Measurements from ENCODE around the gene RASSF8. TPM values are rescaled to one million over a fixed set of nuclear protein-coding genes. Genes with fewer than 3 reads are reported as not detected.

Gene RASSF8
- total and polyA plus RNA-seq, 9 of the 15 experiments (the other 6 are each of a cell fraction or from before 2014, with no cell fraction given): 0.01 to 0.36 (median 0.12) TPM; not detected in 1

- Histone ChIP-seq H3K9ac (ENCODE audit: insufficient read depth in 1 of 2, low read depth in 2 of 2, low read length in 2 of 2) (no peak overlapping the region), H3K4me1 (replicated peaks in 1 of 2; ENCODE audit: control insufficient read depth in 2 of 2, insufficient read depth in 2 of 2, low read length in 2 of 2) (no peaks in the 10 kb centered on the region), H3K4me2 (ENCODE audit: insufficient read depth, low read length) (no peak overlapping the region), H3K9me3 (replicated peaks; ENCODE audit: control insufficient read depth, insufficient read depth, low read depth, low read length) (no peaks in the 10 kb centered on the region), H4K20me1 (replicated peaks; ENCODE audit: control insufficient read depth, insufficient read depth, low read length) (no peaks in the 10 kb centered on the region), H3K27ac (ENCODE audit: extremely low read depth, low read depth, low read length) (no peak overlapping the region), H3K27me3 (ENCODE audit: control insufficient read depth in 2 of 2, insufficient read depth in 2 of 2, low read length in 2 of 2) (no peaks in the 10 kb centered on the region), H3K36me3 (ENCODE audit: control insufficient read depth, insufficient read depth, low read length) (no peaks in the 10 kb centered on the region), H3K4me3 (no peak overlapping the region), H2AFZ (ENCODE audit: low read depth, low read length) (no peak overlapping the region), H3K9me1 (ENCODE audit: control insufficient read depth, insufficient read depth, low read length) (no peaks in the 10 kb centered on the region), H3K79me2 (ENCODE audit: control insufficient read depth, insufficient read depth, low read length) (no peaks in the 10 kb centered on the region)
- FAIRE-seq (no peak), DNase-seq (ENCODE audit: extremely low read depth in 1 of 4, low spot score in 3 of 4) (no peak), ATAC-seq (no peak)
- ChIA-PET CTCF (ENCODE audit: low intra/inter-chr PET ratio) (no interaction called here), POLR2A (no interaction called here)
- in situ Hi-C loops (cut with MboI): no loop called here
- BruUV-seq (replicated peaks): no TSS peak
- intact Hi-C loops (cut with micrococcal nuclease): no loop called here
- TF ChIP-seq RBM34 (IDR thresholded peaks at IDR 0.05; ENCODE audit: borderline replicate concordance, insufficient read depth, low read length) (no peak), ATF2 (CRISPR knock-in tag; IDR thresholded peaks at IDR 0.05) (no peak), TFAP4 (CRISPR knock-in tag; IDR thresholded peaks at IDR 0.05; ENCODE audit: borderline replicate concordance) (no peak), ARID4B (CRISPR knock-in tag; IDR thresholded peaks at IDR 0.05) (no peak), PYGO2 (tag; IDR thresholded peaks at IDR 0.05) (no peak), RB1 (IDR thresholded peaks at IDR 0.05; ENCODE audit: low read depth) (no peak), NUFIP1 (IDR thresholded peaks at IDR 0.05; ENCODE audit: partially characterized antibody) (no peak), ZNF696 (CRISPR knock-in tag; conservative IDR thresholded peaks at IDR 0.05) (no peak), ZNF232 (CRISPR knock-in tag; IDR thresholded peaks at IDR 0.05) (no peak), ZKSCAN1 (IDR thresholded peaks at IDR 0.05; ENCODE audit: low read depth, low read length) (no peak), CBX5 (IDR thresholded peaks at IDR 0.05; ENCODE audit: borderline replicate concordance, low read depth) (no peak), TAF7 (tag; IDR thresholded peaks at IDR 0.05) (no peak)
Observed at GRCh38 chr12:26069796-26070195, 111.3 kb downstream of the RASSF8 start.
